CD14-positive monocyte (primary cell): ENCODE results near the gene CDC14B. TPM values are rescaled to one million over a fixed set of nuclear protein-coding genes. Genes with fewer than 3 reads are reported as not detected.

Source experiments
- DNase-seq, 3 donors: peaks; one replicate each; pipeline ENCODE4 v3.0.0-alpha.2; 2011 to 2022
- H2AFZ ChIP-seq: 2 replicates; pipeline ENCODE4 v1.6.0; 2012; ENCODE audit warnings: mild to moderate bottlenecking, low read depth, low read length, inconsistent platforms; ENCODE audit not compliant: insufficient read depth, poor library complexity, severe bottlenecking
- H3K27ac ChIP-seq, 2 donors: 1 replicate in 1 of 2; 2 replicates in 1 of 2; pipeline ENCODE4 v1.5.1; 2012 to 2013; ENCODE audit warnings: low read length in 2 of 2, control low read depth in 1 of 2, inconsistent platforms in 1 of 2, low read depth in 1 of 2, mild to moderate bottlenecking in 1 of 2
- H3K27me3 ChIP-seq, 2 donors: one replicate each; pipeline versions ENCODE4 v1.6.0 to v1.6.1; 2011 to 2013; ENCODE audit warnings: low read length in 2 of 2; ENCODE audit not compliant: control insufficient read depth in 2 of 2, insufficient read depth in 2 of 2
- H3K36me3 ChIP-seq, 2 donors: replicated peaks in 1 of 2; 1 replicate in 1 of 2; 2 replicates in 1 of 2; pipeline versions ENCODE4 v1.5.1 to v1.6.1; 2012 to 2013; ENCODE audit warnings: low read length in 2 of 2, control low read depth in 1 of 2, inconsistent platforms in 1 of 2, mild to moderate bottlenecking in 1 of 2; ENCODE audit not compliant: insufficient read depth in 2 of 2, control insufficient read depth in 1 of 2
- H3K4me1 ChIP-seq, 2 donors: 1 replicate in 1 of 2; 2 replicates in 1 of 2; pipeline versions ENCODE4 v1.5.1 to v1.6.1; 2012 to 2013; ENCODE audit warnings: low read length in 2 of 2, control low read depth in 1 of 2, inconsistent platforms in 1 of 2, mild to moderate bottlenecking in 1 of 2, moderate library complexity in 1 of 2; ENCODE audit not compliant: insufficient read depth in 2 of 2, control insufficient read depth in 1 of 2
- H3K4me2 ChIP-seq: replicated peaks from 2 replicates; pipeline ENCODE3; 2012; ENCODE audit warnings: low read length, moderate library complexity, mild to moderate bottlenecking; ENCODE audit not compliant: poor library complexity, severe bottlenecking; ENCODE audit errors: extremely low read depth
- H3K4me3 ChIP-seq, 3 experiments: fragments of 200-600 bp in 1 of 3; sonication (generic) in 1 of 3; replicated peaks in 1 of 3; 1 replicate in 2 of 3; 2 replicates in 1 of 3; pipeline ENCODE4 v1.5.1; 2011 to 2013; ENCODE audit warnings: low read length in 3 of 3, mild to moderate bottlenecking in 3 of 3, control low read depth in 2 of 3, low read depth in 2 of 3, inconsistent platforms in 1 of 3, moderate library complexity in 1 of 3
- H3K79me2 ChIP-seq: 2 replicates; pipeline ENCODE4 v1.6.0; 2012; ENCODE audit warnings: mild to moderate bottlenecking, control low read depth, inconsistent platforms, low read length, moderate library complexity; ENCODE audit not compliant: insufficient read depth
- H3K9ac ChIP-seq: 2 replicates; pipeline ENCODE4 v1.6.0; 2017; ENCODE audit warnings: low read length, mild to moderate bottlenecking; ENCODE audit not compliant: insufficient read depth, poor library complexity, severe bottlenecking
- H3K9me3 ChIP-seq, 2 donors: replicated peaks in 1 of 2; 1 replicate in 1 of 2; 2 replicates in 1 of 2; pipeline versions ENCODE4 v1.5.1 to v1.6.1; 2012 to 2013; ENCODE audit warnings: low read length in 2 of 2, control low read depth in 1 of 2; ENCODE audit not compliant: control insufficient read depth in 1 of 2, insufficient read depth in 1 of 2
- H4K20me1 ChIP-seq: 2 replicates; pipeline ENCODE4 v1.6.0; 2012; ENCODE audit warnings: mild to moderate bottlenecking, low read length, control low read depth, moderate library complexity; ENCODE audit not compliant: insufficient read depth
- H3K27ac Mint-ChIP-seq, 7 donors: one replicate each; pipeline ENCODE4 v1.8.0; 2020; ENCODE audit warnings: mild to moderate bottlenecking in 7 of 7, mixed read lengths in 7 of 7, moderate library complexity in 6 of 7, inconsistent platforms in 2 of 7
- H3K27me3 Mint-ChIP-seq, 3 donors: one replicate each; pipeline ENCODE4 v1.8.0; 2021 to 2022; ENCODE audit warnings: low read depth in 3 of 3, mild to moderate bottlenecking in 3 of 3, mixed read lengths in 3 of 3, moderate library complexity in 3 of 3, inconsistent platforms in 1 of 3
- H3K36me3 Mint-ChIP-seq, 2 donors: one replicate each; pipeline ENCODE4 v1.8.0; 2020; ENCODE audit warnings: mixed read lengths in 2 of 2, inconsistent platforms in 1 of 2, mild to moderate bottlenecking in 1 of 2
- H3K4me1 Mint-ChIP-seq: one replicate; pipeline ENCODE4 v1.8.0; 2020; ENCODE audit warnings: mild to moderate bottlenecking, mixed read lengths
- H3K4me3 Mint-ChIP-seq, 2 donors: one replicate each; pipeline ENCODE4 v1.8.0; 2020; ENCODE audit warnings: mild to moderate bottlenecking in 2 of 2, mixed read lengths in 2 of 2, moderate library complexity in 1 of 2
- H3K9me3 Mint-ChIP-seq, 7 donors: one replicate each; pipeline ENCODE4 v1.8.0; 2020 to 2022; ENCODE audit warnings: mixed read lengths in 7 of 7, mild to moderate bottlenecking in 6 of 7, moderate library complexity in 6 of 7, inconsistent platforms in 2 of 7
- CTCF ChIP-seq: fragments of 200-600 bp; IDR thresholded peaks from one replicate; pipeline ENCODE4 v1.8.0; 2022; ENCODE audit warnings: antibody characterized with exemption, mild to moderate bottlenecking
- WGBS: methylation state at CpG from one replicate; pipeline ENCODE4 v1.1.5; 2013; ENCODE audit warnings: missing lambda C conversion rate; ENCODE audit not compliant: insufficient coverage; 5-methylcytosine and 5-hydroxymethylcytosine counted together
- intact Hi-C, 2 donors: fragments of 100-400 bp; cut with micrococcal nuclease; formaldehyde crosslinking; loops; one replicate each; pipeline versions ENCODE4 v1.15.0 to v1.15.1; 2023
- polyA plus RNA-seq, 3 donors: library from polyadenylated mRNA; depleted of rRNA in 1 of 3; unstranded in 2 of 3; stranded (reverse) in 1 of 3; fragments of 300-500 nt in 2 of 3; fragments of >200 nt in 1 of 3; fragmentation: Illumina TruSeq in 2 of 3; gene quantifications; 1 replicate in 2 of 3; 2 replicates in 1 of 3; pipeline ENCODE4 v1.2.3, GENCODE V29; 2012 to 2021

The CDC14B gene
- polyA plus RNA-seq, 3 donors, result 0.03 to 0.47 (median 0.44) TPM

GRCh38 chr9:96519787-96520186 lies 99.9 kb downstream of the CDC14B start:
- no peak overlapping the region for H3K4me2 ChIP-seq
- H3K9me3 ChIP-seq, result no peaks in the 10 kb centered on the region
- H3K4me3 ChIP-seq, result no peak overlapping the region
- Mint-ChIP-seq H3K4me1 (peaks cover 9% of the 10 kb centered on the region), H3K27ac (no peak overlapping the region), H3K27me3 (peaks cover 0 to 10% (median 0%) of the 10 kb centered on the region in 3 donors), H3K9me3 (peaks cover 0 to 4% (median 0%) of the 10 kb centered on the region in 7 donors), H3K36me3 (no peaks in the 10 kb centered on the region), H3K4me3 (no peak overlapping the region)
- no peak overlapping the region for H3K27ac ChIP-seq
- no peak for TF ChIP-seq CTCF
- no peaks in the 10 kb centered on the region for H3K36me3 ChIP-seq
- intact Hi-C loops, result no loop called here
- H3K79me2 ChIP-seq, result no peaks in the 10 kb centered on the region
- no peak for DNase-seq
- H3K4me1 ChIP-seq, result peaks cover 0 to 5% of the 10 kb centered on the region in 2 donors
- H3K9ac ChIP-seq, result no peak overlapping the region
- H3K27me3 ChIP-seq, result no peaks in the 10 kb centered on the region
- H4K20me1 ChIP-seq, result no peaks in the 10 kb centered on the region
- WGBS, result no CpG with 5 or more reads among the region's 2 CpGs
- H2AFZ ChIP-seq, result no peak overlapping the region

- no peaks in the 10 kb centered on the region for H3K36me3 Mint-ChIP-seq
- H3K27me3 Mint-ChIP-seq, result peaks cover 0 to 10% (median 0%) of the 10 kb centered on the region in 3 donors
- H3K9me3 ChIP-seq, result no peaks in the 10 kb centered on the region
- WGBS, result 81% methylated on average over 2 of the region's 7 CpGs
- no peak for TF ChIP-seq CTCF
- peaks cover 9% of the 10 kb centered on the region for H3K4me1 Mint-ChIP-seq
- no peaks in the 10 kb centered on the region for H3K27me3 ChIP-seq
- no peak overlapping the region for H3K4me2 ChIP-seq
- no peak overlapping the region for H3K9ac ChIP-seq
- no peaks in the 10 kb centered on the region for H4K20me1 ChIP-seq
- DNase-seq, result no peak
- H3K27ac ChIP-seq, result no peak overlapping the region
- no peak overlapping the region for H3K27ac Mint-ChIP-seq
- intact Hi-C loops, result no loop called here
- no peak overlapping the region for H3K4me3 Mint-ChIP-seq
- H3K4me1 ChIP-seq, result peaks cover 0 to 5% of the 10 kb centered on the region in 2 donors
- H3K4me3 ChIP-seq, result no peak overlapping the region
- peaks cover 0 to 2% (median 0%) of the 10 kb centered on the region in 7 donors for H3K9me3 Mint-ChIP-seq
- H3K79me2 ChIP-seq, result no peaks in the 10 kb centered on the region
- H2AFZ ChIP-seq, result no peak overlapping the region
- H3K36me3 ChIP-seq, result no peaks in the 10 kb centered on the region
Measured at GRCh38 chr9:96519095-96519494, 100.5 kb downstream of the CDC14B start.
